NOMO-1 (cell line): ENCODE data around the gene ZFAND3.

Experiments
- DNase-seq, 2 experiments: peaks; one replicate each; lab custom pipeline; 2025; ENCODE audit not compliant: unreplicated experiment in 2 of 2; lab: John Stamatoyannopoulos, UW

The ZFAND3 gene

GRCh38 chr6:37794825-37795224 is 24.7 kb upstream of the ZFAND3 start:
- DNase-seq = no peak

- no peak for DNase-seq
Observed at GRCh38 chr6:37798436-37799262, 20.9 kb upstream of the ZFAND3 start.

- DNase-seq = no peak
Observed at GRCh38 chr6:37799263-37799644, 20.3 kb upstream of the ZFAND3 start.

GRCh38 chr6:37800703-37801604 is 18.6 kb upstream of the ZFAND3 start:
- no peak for DNase-seq

GRCh38 chr6:37801605-37801940 is 18.0 kb upstream of the ZFAND3 start:
- no peak for DNase-seq

GRCh38 chr6:37802810-37803209 is 16.7 kb upstream of the ZFAND3 start:
- DNase-seq = peak; percentile 18 to 47

GRCh38 chr6:37804586-37804985 is 14.9 kb upstream of the ZFAND3 start:
- DNase-seq = no peak

GRCh38 chr6:37806213-37806612 is 13.3 kb upstream of the ZFAND3 start:
- DNase-seq = no peak

GRCh38 chr6:37807656-37808055 is 11.9 kb upstream of the ZFAND3 start:
- DNase-seq = no peak

GRCh38 chr6:37809197-37809543 is 10.4 kb upstream of the ZFAND3 start:
- DNase-seq = no peak

- no peak for DNase-seq
Observed at GRCh38 chr6:37812841-37813240, 6.7 kb upstream of the ZFAND3 start.

GRCh38 chr6:37814374-37814773 is 5.2 kb upstream of the ZFAND3 start:
- DNase-seq = no peak

- no peak for DNase-seq
Observed at GRCh38 chr6:37816599-37817375, 2.7 kb upstream of the ZFAND3 start.

GRCh38 chr6:37818536-37819176 is 871 bp upstream of the ZFAND3 start:
- DNase-seq = peak; percentile 93 to 95

- peak; percentile 15 to 33 for DNase-seq
Observed at GRCh38 chr6:37819802-37820717, 533 bp downstream of the ZFAND3 start.

- peak in 1 of 2 experiments; percentile 12 for DNase-seq
Observed at GRCh38 chr6:37820718-37821079, 1.2 kb downstream of the ZFAND3 start.

GRCh38 chr6:37821446-37821845 is 1.9 kb downstream of the ZFAND3 start:
- DNase-seq = no peak

- DNase-seq = no peak
Observed at GRCh38 chr6:37822851-37823682, 3.5 kb downstream of the ZFAND3 start.

GRCh38 chr6:37824170-37824569 is 4.6 kb downstream of the ZFAND3 start:
- no peak for DNase-seq
